Activated CD4-positive, alpha-beta T cell treated with anti-CD3 and anti-CD28 coated beads, Interleukin-2, Interleukin-4, amounts not matched to agents 100 ng/mL and 50 ng/mL, durations not matched to agents 16 hours and 8 hours (primary cell): ENCODE measurements around the gene ZNF407.
A peak's percentile ranks its signal among the peaks of the same experiment; 100 is the strongest.

ENCODE experiments used
- DNase-seq: peaks from one replicate; pipeline ENCODE4 v3.0.0-alpha.2; 2020; ENCODE audit warnings: low spot score

ZNF407 gene

DNA sequence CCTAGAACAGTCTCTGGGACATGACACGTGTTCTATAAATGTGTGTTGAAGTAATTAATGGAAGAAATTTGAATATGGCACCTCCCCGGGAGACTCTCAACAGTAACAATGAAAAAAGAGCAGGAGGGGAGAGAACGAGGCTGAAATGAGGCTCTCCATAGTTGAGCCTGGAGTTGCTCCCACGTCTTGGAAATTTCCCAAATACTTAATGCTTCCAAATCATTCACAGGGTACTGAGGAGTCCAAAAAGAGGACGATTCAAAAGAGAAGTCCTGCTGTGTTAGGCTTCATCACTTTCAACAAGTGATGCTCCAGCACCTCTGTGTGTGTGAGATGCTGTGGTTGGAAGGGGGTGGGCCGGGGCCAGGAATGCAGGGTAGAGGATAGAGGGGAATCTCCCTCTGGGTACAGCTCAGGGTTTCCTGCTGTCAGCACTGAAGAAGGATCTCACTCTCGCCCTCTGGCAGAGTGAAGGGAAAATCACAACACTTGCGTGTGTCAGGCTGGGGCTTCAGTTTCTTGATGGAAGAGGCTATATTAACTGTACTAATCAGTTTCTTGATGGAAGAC, 18.1 kb upstream of the ZNF407 start:
- DNase-seq, result no peak

DNA sequence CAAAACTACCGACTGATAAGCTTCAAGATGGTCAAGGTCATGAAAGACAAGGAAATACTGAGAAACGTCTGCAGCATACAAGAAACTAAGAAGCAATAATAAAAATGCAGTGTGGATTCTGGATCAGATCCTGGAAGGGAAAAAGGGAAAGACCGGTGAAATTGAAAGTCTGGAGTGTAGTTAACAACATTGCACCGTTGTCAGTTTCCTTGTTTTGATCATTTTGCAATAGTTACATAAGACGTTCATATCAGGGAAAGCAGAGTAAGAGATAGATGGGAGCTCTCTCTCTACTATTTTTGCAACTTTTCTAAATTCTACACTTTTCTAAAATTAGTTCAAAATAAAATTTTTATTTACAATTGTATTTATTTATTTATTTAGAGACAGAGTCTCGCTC, 15.0 kb upstream of the ZNF407 start:
- no peak for DNase-seq

DNA sequence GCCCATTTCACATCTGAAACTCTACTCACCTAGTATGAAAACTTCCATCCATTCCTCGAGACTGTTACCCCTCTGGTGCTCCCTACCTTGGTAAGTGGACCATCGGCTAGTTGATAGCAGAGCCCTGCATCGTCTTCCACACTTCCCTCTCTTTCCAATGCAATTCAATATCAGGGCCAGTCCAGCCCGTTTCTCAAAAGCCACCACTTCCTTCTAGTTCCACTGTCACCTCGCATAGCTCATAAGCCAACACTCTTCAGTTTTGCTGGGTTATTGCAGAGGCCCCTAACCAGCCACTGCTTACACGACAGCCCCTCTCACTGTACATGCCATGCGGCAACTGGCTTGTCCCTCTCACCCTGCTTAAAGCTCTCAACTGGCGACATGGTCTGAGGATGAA, 10.2 kb upstream of the ZNF407 start:
- DNase-seq, result no peak

DNA sequence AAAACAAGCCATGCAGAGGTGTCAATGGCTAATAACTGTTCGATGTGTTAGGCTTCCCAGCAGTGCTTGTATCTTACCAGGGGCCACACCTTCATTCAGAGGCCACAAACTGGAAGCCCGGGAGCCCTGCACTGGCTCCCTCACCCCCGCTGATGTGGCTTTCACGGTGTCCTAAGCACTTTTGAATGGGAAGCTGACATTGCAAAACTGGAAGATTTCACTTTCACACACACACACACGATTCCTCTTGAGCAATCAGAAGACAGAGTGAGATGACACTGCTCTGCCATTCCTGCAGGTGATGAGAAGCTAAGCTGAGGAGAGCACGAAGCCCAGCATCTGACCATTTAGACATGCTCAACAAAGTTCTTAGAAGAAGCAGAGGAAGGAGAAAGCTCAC, 8.6 kb upstream of the ZNF407 start:
- DNase-seq, result peak; percentile 31

DNA sequence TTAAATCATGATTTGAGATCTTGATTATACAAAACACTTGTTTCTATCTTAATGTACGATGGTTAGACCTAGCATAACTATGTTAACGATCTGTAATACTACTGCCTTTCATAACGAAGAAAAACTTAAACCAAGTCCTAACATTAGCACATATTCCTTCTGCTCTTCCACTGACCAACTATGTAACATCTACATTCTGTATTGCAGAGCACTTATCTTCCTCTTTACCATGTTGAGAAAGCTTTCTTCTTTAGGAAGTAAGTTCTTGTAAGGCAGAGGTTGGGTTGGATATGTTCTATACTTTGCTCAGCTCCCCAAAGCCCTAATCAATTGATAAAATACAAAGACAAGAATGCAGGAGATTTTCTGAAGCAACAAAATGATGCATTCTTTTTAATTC, 7.9 kb upstream of the ZNF407 start:
- no peak for DNase-seq

DNA sequence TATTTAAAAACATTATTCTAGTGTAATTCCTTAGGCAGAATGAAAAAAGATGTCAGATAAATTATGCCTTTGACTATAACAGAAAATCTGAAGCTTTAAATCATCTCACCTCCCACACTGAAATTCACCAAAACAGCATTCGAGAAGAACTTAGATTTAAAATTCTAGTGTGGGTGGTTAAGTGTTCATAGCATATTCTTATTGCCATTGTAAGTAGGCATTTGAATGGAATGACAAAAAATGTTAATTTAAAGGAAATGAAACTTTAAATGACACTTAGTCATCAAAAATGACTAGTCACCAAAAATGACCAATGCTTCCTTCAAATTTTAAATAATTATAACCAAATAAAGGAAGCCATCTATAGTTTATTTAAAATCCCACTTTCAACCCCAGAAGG, 7.0 kb upstream of the ZNF407 start:
- DNase-seq, result no peak

DNA sequence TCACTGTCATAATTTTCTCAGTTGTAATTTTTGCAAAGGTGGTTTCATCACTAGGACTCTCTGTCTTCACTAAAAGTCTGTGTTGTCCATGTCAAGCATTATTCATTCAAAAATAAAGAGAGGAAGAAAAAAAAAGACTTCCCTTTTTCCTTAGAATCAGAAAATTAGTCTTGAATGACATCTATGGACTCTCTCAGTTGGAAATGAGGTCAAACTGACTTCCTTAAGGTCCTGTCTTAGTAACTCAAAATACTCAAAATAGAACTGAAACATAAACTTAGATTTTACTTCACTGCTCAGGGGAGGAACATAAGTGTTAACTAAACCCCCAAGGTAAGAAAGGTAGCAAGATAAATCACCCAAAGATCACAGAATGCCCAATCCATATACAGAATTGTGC, 2.2 kb upstream of the ZNF407 start:
- peak; percentile 46 for DNase-seq

DNA sequence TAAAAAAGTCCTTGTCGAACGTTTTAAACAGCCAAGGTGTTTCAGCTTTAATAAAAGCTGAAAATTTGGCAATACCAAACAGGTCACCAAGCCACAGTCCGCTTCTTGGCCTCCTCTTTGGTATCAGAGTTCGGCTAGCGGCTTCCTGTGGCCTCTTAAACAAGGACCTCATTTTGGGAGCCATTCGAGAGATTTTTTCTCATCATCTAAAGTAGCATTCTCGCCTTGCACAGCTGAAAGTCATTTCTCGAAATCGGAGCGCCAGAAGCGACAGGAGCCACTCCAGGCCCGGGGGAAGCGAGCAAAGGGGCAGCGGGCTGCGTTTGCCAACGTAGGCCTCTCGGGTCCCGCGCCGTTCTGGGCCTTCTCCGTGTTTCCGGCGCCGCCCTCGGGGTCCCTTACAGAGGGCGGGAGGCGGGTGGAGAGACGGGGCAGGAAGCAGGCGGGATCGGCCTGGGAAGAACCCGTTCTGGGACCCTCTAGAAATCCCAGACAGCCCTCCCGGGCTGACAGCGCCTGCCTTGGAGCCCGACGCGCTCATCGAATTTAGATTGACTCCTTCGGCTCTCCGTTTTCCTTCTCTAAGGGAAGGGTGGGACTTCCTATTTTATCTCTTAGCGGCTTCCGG, 522 bp upstream of the ZNF407 start:
- DNase-seq, result peak; percentile 59

DNA sequence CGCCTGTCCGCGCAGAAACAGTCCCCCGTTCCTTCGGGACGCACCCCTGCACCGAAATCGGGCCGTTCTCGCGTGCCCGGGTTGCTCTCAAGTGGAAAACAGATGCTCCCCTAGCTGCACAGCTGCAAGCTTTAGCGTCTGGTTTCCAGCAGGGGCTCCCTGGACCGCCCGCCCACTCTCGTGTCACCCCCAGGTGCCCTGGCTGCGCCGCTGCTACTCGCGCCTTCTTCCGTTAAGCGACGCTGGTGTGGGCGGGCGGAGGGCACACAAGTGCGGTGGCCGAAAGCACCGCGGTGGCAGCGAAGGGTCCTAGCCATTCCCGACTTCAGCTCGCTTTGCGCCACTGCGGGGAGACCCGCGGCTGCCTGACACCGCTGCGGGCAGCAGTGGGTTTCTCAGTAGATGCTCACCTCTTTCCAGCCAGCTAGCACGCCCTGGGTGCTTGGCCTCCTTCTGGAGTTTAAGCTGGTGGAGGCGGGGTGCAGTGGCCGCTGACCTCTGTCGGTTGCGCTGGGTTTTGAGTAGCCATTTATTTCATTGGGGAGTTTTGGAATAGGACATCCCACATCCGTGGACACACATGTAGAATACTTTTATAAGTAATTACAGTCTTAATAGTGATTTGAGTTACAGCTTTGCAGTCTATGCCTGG, 806 bp downstream of the ZNF407 start:
- DNase-seq, result peak; percentile 65

DNA sequence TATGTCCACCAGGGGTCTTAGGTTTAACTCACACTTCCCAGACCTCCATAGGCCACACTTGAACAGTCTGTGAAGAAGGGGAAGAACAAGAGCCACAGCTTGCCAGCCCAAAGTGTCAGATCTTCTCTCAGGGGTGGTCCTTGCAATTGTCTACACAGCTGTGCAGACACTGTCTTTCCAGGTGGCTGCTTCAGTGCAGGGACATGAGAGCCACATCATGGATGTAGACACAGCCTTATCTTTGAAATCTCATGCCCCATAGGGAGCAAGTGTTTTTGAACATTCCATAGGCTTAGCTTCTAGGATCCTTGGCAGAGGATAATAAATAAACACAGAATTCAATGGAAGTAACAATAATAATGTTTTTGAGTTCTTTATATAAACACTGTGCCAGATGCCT, 6.7 kb downstream of the ZNF407 start:
- no peak for DNase-seq

DNA sequence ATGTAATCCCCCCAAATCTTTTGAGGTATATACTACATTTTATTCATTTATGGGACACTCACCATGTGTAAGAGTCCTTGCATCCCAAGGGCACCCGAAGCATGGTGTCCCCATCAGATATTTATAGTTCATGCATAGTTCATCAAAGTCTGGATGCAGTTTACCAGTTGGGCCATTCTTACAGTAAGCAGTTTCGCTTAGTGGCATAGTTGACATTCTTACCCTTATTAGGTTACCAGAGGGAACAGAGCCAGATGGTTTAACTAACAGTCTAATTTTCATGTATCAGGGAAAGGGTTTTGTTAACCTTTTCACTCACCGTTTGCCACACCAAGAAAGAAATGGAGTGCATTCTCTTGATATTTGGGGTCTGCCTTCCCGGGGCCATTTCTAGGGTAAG, 7.1 kb downstream of the ZNF407 start:
- DNase-seq, result no peak

DNA sequence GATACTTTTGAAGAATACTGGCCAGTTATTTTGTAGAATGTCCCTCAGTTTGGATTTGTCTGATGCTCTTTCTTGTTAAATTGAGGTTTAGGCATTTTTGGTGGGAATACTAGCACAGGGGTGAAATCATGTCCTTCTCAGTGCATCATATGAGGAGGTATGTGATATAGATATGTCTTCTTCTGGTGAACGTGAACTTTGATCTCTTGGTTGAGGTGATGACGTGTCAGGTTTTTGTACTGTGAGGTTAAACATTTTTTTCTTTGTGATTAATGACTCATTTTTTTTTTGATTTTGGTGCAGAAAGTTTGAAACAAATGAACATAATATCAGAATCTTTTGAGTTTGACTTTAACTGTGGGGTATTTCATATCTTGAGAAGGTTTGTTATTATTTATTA, 11.0 kb downstream of the ZNF407 start:
- DNase-seq, result no peak

DNA sequence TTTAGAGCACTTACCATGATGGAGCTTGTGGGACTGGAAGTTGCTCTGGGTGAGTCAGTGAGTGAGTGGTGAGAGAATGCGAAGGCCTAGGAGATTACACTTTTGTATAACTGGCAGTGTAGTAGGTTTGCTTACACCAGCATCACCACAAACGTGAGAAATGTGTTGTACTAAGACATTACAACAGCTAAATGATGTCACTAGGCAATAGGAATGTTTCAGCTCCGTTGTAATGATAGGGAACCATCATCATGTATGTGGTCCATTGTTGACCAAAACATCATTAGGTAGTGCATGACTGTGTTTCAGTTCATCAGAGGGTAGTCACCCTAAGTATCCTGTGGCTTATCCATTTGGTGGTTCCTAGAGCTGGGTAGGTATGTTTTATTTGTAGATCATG, 11.9 kb downstream of the ZNF407 start:
- no peak for DNase-seq

DNA sequence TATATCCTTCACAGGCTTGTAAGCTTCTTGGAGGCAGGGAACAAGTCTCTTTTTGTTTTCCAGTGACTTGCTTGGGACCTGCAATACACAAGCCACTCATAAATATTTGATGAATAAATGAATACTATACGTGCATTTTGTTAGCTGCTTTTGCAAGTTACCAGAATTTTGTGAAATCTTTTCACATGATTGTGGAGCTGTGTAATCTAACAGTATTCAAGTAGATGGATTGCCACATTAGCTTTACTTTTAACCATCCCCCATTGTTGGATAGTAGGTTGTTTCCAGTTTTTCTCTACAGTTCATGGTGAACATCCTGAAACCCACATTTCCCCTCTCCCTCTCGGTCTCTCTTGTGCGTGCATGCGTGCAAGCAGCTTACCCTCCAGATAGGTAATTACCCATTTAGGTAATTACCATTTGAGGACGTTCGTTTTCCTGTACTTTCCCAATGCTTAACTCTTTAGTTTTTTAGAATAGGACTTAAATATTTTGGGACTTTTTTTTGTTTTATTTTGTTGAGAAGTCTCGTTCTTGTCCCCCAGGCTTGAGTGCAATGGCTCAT, 12.5 kb downstream of the ZNF407 start:
- no peak for DNase-seq

DNA sequence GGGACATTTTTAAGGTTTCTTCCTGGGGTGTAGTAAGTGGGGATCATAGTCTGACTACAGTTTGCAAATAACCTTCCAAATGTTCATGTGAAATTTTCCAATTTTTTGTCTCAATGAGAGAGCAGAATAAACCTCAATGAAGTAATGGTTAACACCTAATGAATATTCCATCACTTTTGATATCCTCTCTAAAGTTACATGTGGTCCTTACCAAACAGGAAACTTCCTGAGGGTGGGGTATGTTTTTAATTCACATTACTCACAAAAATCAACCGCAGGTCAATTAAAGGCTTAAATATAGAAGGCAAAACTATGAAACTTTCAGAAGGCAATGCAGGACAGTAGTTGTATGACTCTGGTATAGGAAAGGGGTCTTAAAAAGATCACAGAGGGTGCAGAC, 13.2 kb downstream of the ZNF407 start:
- no peak for DNase-seq

DNA sequence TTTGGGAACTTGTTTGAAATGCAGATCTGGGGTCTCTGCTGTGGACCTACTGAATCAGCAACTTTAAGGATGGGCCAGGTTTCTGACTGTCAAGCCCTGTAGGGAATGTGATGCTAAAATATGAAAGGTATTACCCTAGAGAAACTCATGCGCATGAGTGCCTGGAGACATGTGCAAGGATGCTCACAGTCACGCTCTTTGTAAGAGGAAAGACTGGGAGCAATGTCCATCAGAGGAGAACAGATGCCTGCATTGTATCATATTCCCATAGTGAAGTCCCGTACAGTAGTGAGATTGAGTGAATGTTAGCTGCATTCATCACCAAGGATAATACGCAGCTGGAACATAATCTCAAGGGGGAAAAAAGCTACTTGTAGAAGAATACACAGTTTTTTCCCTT, 14.1 kb downstream of the ZNF407 start:
- no peak for DNase-seq

DNA sequence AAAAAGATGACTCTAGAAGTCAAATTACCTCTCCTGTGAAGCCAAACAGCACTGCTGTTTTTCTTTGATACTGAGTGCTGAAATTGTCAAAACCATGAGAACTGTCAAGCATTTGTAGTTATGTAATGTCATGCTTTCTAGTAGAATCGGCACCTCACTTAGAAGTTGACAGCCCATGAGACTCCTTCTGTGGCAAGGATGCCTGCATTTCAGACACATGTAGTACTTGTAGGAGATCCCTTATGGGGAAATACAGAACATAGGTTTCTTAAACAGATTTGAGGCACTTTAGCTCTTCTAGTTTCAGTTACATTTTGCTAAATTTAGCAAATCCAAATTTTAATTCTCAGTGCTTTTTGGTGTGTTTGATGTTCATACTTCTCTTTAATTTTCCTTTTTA, 15.7 kb downstream of the ZNF407 start:
- DNase-seq, result no peak

DNA sequence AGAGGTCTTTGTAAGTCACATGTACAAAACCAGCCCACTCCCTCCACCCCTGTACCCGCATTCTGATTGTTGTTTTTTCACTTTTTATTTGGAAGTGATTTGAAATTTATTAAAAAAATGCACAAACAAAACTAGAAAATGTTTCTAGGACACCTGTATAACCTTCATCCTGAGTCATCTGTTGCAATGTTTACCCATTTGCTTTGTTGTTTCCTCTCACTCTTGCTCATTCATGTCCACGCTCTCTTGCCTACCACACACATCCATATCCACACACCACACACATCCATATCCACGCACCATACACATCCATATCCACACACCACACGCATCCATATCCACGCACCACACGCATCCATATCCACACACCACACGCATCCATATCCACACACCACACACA, 18.8 kb downstream of the ZNF407 start:
- no peak for DNase-seq

DNA sequence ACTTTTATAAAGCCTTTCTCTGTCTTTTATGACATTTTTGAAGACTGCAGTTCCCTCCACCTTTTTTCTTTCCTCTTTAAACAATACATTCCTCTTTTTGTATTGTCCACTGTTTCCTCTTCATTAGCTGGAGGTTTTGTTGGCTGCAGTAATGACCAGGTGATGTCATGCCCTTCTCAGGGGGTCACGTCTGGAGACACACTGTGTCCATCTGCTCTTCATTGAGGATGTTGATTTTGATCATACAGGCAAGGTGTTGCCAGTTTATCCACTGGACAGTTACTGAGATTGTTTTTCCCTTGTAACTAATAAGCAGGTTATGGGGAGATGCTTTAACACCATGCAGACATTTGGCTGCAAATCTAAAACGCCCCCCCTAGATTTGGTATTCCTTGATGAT, 19.8 kb downstream of the ZNF407 start:
- no peak for DNase-seq

DNA sequence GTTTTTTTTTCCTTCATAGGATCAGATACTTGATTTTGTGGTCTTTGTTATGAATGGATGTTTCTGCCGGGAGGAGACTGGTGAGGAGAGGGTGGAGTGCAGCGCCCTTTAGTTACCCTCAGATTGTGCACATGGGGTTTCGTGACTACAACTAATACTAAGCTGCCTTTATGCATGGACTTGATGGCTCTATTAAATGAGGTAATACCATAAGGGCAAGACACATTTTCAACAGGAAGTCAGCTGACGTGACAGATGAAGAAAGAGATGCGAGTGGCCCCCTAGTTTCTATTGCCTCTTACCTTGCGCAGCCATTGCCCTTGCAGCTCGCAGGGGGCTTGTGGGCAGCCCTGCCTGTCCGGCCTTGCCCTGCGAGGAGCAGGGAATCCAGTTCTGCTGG, 24.4 kb downstream of the ZNF407 start:
- no peak for DNase-seq

DNA sequence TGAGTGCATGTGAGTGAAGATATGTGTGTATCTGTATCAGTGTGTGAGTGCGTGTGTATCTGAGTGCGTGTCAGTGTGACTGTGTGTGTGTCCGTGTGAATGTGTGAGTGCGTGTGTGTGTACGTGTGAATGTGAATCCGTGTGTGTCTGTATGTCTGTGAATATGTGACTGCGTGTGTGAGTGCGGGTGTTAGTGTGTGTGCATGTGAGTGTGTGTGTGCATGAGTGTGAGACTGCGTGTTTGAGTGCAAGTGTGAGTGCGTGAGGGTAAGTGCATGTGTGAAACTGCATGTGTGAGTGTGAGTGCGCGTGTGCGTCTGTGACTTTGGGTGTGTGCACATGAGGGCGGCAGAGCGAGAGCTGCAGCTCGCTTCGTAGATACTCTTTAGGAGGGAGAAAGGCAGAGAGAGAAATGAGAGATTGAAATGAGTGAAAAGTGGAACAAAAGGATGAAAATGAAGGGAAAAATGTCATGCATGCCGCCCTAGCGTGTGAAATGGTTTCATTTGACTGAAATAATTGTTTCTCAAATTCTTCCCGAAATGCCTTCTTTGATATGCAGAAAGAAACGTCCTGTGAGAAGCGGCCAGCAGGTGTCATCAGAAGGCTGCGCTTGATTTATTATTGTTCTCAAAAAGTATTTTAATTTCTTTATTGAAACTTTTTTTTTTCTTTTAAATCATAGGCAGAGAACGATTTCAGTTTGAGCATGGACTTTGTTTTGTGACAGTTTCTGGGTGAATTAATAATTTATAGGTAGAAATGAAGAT, 25.6 kb downstream of the ZNF407 start:
- no peak for DNase-seq

DNA sequence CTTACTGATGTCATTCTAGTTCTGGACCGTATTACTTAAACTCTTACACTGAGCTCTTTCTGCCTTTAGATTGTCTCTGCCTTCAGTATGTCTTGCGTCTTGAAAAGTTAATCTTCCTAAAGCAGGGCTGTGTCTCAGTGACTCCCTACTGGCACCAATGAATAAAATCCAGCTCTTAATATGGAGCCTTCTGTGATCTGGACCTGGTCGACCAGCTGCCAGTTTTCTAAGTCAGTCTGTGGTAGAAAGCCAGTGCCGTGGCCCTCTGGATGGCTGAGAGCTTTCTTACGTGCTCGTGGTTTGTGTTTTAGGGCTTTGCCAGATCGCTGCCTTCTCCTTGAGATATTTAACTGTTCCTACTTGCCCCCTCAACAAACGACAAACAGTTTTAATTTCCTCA, 26.8 kb downstream of the ZNF407 start:
- DNase-seq, result no peak

DNA sequence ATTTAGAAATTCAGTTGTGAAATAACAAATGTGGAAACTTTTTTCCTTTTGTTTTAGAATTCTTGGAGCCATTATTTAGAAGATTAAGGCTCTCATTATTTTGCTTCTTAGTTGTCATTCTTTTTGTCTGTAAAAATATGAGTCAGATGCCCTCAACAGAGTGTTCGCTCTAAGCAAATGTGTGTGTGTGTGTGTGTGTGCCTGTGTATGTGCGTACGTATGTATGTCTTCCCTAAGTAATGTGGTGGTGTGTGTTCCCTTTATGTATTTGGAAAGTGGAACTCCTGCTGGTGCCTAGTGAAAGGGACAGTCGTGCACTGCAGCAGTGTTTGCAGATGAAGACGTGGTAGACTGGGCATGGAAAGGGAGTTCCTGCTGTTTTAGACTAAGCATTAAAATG, 27.5 kb downstream of the ZNF407 start:
- DNase-seq, result no peak
